Neural cell (in vitro differentiated cells): ENCODE data around the gene ERG28.

Experiments
- CTCF ChIP-seq: fragments of 450-650 bp; IDR thresholded peaks from 2 replicates; pipeline ENCODE4 v1.5.1; 2014; ENCODE audit warnings: antibody characterized with exemption, mild to moderate bottlenecking, moderate library complexity; ENCODE audit not compliant: poor library complexity, severe bottlenecking
- EP300 ChIP-seq: fragments of 450-650 bp; conservative IDR thresholded peaks from 2 replicates; pipeline ENCODE4 v1.6.1; 2014; ENCODE audit warnings: antibody characterized with exemption, mild to moderate bottlenecking, moderate library complexity; ENCODE audit not compliant: poor library complexity, severe bottlenecking
- EZH2 ChIP-seq: fragments of 200-600, 300-800 bp; shearing (Covaris generic), sonication (generic); IDR thresholded peaks from 2 replicates; pipeline ENCODE4 v1.6.1; 2014; ENCODE audit warnings: antibody characterized with exemption, low read length, borderline replicate concordance, mild to moderate bottlenecking; ENCODE audit not compliant: insufficient read depth, poor library complexity, severe bottlenecking
- MXI1 ChIP-seq: fragments of 450-650 bp; conservative IDR thresholded peaks from 2 replicates; pipeline ENCODE4 v1.6.1; 2014; ENCODE audit warnings: antibody characterized with exemption, mild to moderate bottlenecking; ENCODE audit not compliant: poor library complexity, severe bottlenecking
- POLR2AphosphoS5 ChIP-seq: IDR thresholded peaks from 2 replicates; pipeline ENCODE4 v1.6.1; 2012
- RAD21 ChIP-seq: fragments of 450-650 bp; conservative IDR thresholded peaks from 2 replicates; pipeline ENCODE4 v1.6.1; 2014; ENCODE audit warnings: antibody characterized with exemption, mild to moderate bottlenecking, moderate library complexity
- REST ChIP-seq: IDR thresholded peaks from 2 replicates; pipeline ENCODE4 v1.6.1; 2012; ENCODE audit warnings: borderline replicate concordance
- SMC3 ChIP-seq: fragments of 450-650 bp; conservative IDR thresholded peaks from 2 replicates; pipeline ENCODE4 v1.6.1; 2014; ENCODE audit warnings: antibody characterized with exemption, mild to moderate bottlenecking, moderate library complexity; ENCODE audit not compliant: poor library complexity
- TAF1 ChIP-seq: IDR thresholded peaks from 2 replicates; pipeline ENCODE4 v1.6.1; 2012; ENCODE audit warnings: low read depth

GRCh38 chr14:75689012-75689411, 28.3 kb upstream of the ERG28 start:
- TF ChIP-seq TAF1: no peak
- no peak for TF ChIP-seq CTCF
- TF ChIP-seq EP300: no peak
- TF ChIP-seq REST: no peak
- no peak for TF ChIP-seq SMC3
- no peak for TF ChIP-seq MXI1
- TF ChIP-seq POLR2AphosphoS5: no peak
- no peak for TF ChIP-seq RAD21
- TF ChIP-seq EZH2: no peak
